SKM-1 treated with dmso at 0.1 percent for 144 hours (cell line): ENCODE measurements around the gene HLA-DQA1.
A peak's percentile ranks its signal among the peaks of the same experiment; 100 is the strongest.
"Not testable (repeated sequence)": the region's sequence is repeated elsewhere in the genome, so short reads cannot be mapped to it uniquely, and the experiment has no call there.

Experiments used
- DNase-seq: peaks from one replicate; lab custom pipeline; 2025; ENCODE audit not compliant: unreplicated experiment; lab: John Stamatoyannopoulos, UW

Gene HLA-DQA1

GRCh38 chr6:32657819-32658218 lies 20.6 kb downstream of the HLA-DQA1 start:
- DNase-seq: not testable (repeated sequence)

- DNase-seq: no peak
Observed at GRCh38 chr6:32658268-32658897, 21.2 kb downstream of the HLA-DQA1 start.

- no peak for DNase-seq
Observed at GRCh38 chr6:32659856-32660595, 22.8 kb downstream of the HLA-DQA1 start.

GRCh38 chr6:32662099-32662498 lies 24.9 kb downstream of the HLA-DQA1 start:
- no peak for DNase-seq

GRCh38 chr6:32662836-32663235 lies 25.6 kb downstream of the HLA-DQA1 start:
- DNase-seq: no peak

- no peak for DNase-seq
Observed at GRCh38 chr6:32664354-32664753, 27.1 kb downstream of the HLA-DQA1 start.

GRCh38 chr6:32664827-32665362 lies 27.7 kb downstream of the HLA-DQA1 start:
- no peak for DNase-seq

GRCh38 chr6:32665661-32666060 lies 28.5 kb downstream of the HLA-DQA1 start:
- DNase-seq: no peak

- DNase-seq: no peak
Observed at GRCh38 chr6:32666420-32667300, 29.5 kb downstream of the HLA-DQA1 start, which contains the start of gene HLA-DQB1. Gene HLA-DQB1 (minus strand): TSS chr6:32666657. CDS start chr6:32666607, 50 bp downstream.

GRCh38 chr6:32668226-32668747 lies 31.1 kb downstream of the HLA-DQA1 start:
- DNase-seq: peak; percentile 28

- DNase-seq: no peak
Observed at GRCh38 chr6:32669240-32669639, 32.0 kb downstream of the HLA-DQA1 start.

GRCh38 chr6:32669893-32670292 lies 32.7 kb downstream of the HLA-DQA1 start:
- no peak for DNase-seq

- DNase-seq: not testable (repeated sequence)
Observed at GRCh38 chr6:32671908-32672307, 34.7 kb downstream of the HLA-DQA1 start.

GRCh38 chr6:32674123-32674522 lies 36.9 kb downstream of the HLA-DQA1 start:
- DNase-seq: not testable (repeated sequence)

GRCh38 chr6:32679492-32679891 lies 42.3 kb downstream of the HLA-DQA1 start:
- no peak for DNase-seq

GRCh38 chr6:32680055-32680454 lies 42.8 kb downstream of the HLA-DQA1 start:
- no peak for DNase-seq

- DNase-seq: no peak
Observed at GRCh38 chr6:32684246-32684645, 47.0 kb downstream of the HLA-DQA1 start.

GRCh38 chr6:32685603-32686002 lies 48.4 kb downstream of the HLA-DQA1 start:
- peak; percentile 7 for DNase-seq

- no peak for DNase-seq
Observed at GRCh38 chr6:32689531-32690501, 52.6 kb downstream of the HLA-DQA1 start.

GRCh38 chr6:32692019-32692418 lies 54.8 kb downstream of the HLA-DQA1 start:
- DNase-seq: peak; percentile 28
